K562 (cell line): Measurements from ENCODE around the gene GCH1. TPM values are rescaled to one million over a fixed set of nuclear protein-coding genes. Genes with fewer than 3 reads are reported as not detected.

Experiments used
- ADNP ChIP-seq: fragments of 200-800 bp; sonication (Bioruptor generic); IDR thresholded peaks from 2 replicates; pipeline ENCODE4 v1.6.1; 2016; ENCODE audit warnings: missing genetic modification characterization, missing compliant biosample characterization
- CUX1 ChIP-seq: fragments of 200-800 bp; sonication (Bioruptor generic); IDR thresholded peaks from 2 replicates; pipeline ENCODE4 v1.6.1; 2016; ENCODE audit warnings: missing genetic modification characterization, missing compliant biosample characterization
- ETS2 ChIP-seq: IDR thresholded peaks from 2 replicates; pipeline ENCODE4 v1.6.1; 2016; ENCODE audit warnings: borderline replicate concordance, missing genetic modification characterization, mild to moderate bottlenecking, moderate library complexity, missing compliant biosample characterization; ENCODE audit not compliant: poor library complexity, severe bottlenecking
- MAFG ChIP-seq: fragments of 450-650 bp; conservative IDR thresholded peaks from 2 replicates; pipeline ENCODE4 v1.6.1; 2016; ENCODE audit warnings: missing genetic modification characterization, missing compliant biosample characterization
- NCOA1 ChIP-seq: fragments of 450-650 bp; IDR thresholded peaks from 2 replicates; pipeline ENCODE4 v1.6.1; 2016; ENCODE audit warnings: low read depth
- SRSF7 ChIP-seq: fragments of 200-400 bp; formaldehyde crosslinking; optimal IDR thresholded peaks from 2 replicates; pipeline ENCODE3; 2017; ENCODE audit warnings: mild to moderate bottlenecking, low read depth, low read length
- ZNF75A ChIP-seq: fragments of 450-650 bp; formaldehyde crosslinking; IDR thresholded peaks from 2 replicates; pipeline ENCODE4 v1.4.0; 2020; ENCODE audit warnings: mild to moderate bottlenecking
- ZNF764 ChIP-seq: fragments of 250-450 bp; sonication (Bioruptor Pico); IDR thresholded peaks from 2 replicates; pipeline ENCODE4 v1.4.0; 2020; ENCODE audit warnings: low read depth, mild to moderate bottlenecking, moderate library complexity
- polyA plus RNA-seq, 8 experiments: library from polyadenylated mRNA; depleted of rRNA in 4 of 8; stranded (reverse) in 5 of 8; unstranded in 3 of 8; fragments of >200 nt; fragmentation: Nextera tagmentation in 2 of 8; fragmentation: Illumina TruSeq in 1 of 8; extraction: Ambion mirVana in 2 of 8; extraction: Trizol in 1 of 8; gene quantifications; 2 replicates each; pipeline versions ENCODE4 v1.2.1 to v1.2.3, GENCODE V29; 2011 to 2014; ENCODE audit warnings: inconsistent platforms in 1 of 8, missing spikeins in 1 of 8
- total RNA-seq, 7 experiments: library from RNA; depleted of rRNA in 6 of 7; stranded (reverse); fragments of >200 nt in 6 of 7; fragmentation: Illumina TruSeq in 2 of 7; extraction: Trizol in 2 of 7; gene quantifications; 2 replicates each; pipeline versions ENCODE4 v1.2.1 to v1.2.3, GENCODE V29; 2011 to 2021; ENCODE audit warnings: low replicate concordance in 1 of 7
- TF ChIP-seq, protein P1 (sequence below): fragments of 450-650 bp; formaldehyde crosslinking; IDR thresholded peaks from 2 replicates; pipeline ENCODE4 v1.4.0; 2022; ENCODE audit warnings: mild to moderate bottlenecking, moderate library complexity

The GCH1 gene
- total and polyA plus RNA-seq, 9 of the 15 experiments (the other 6 are each of a cell fraction or from before 2014, with no cell fraction given), result 3.9 to 13.1 (median 6.5) TPM

- TF ChIP-seq ADNP (tag) (no peak), NCOA1 (no peak), ETS2 (tag) (no peak), ZNF764 (no peak), ZNF75A (CRISPR knock-in tag) (no peak), MAFG (tag) (no peak), SRSF7 (no peak), CUX1 (CRISPR knock-in tag) (no peak)
- TF ChIP-seq, protein P1, sequence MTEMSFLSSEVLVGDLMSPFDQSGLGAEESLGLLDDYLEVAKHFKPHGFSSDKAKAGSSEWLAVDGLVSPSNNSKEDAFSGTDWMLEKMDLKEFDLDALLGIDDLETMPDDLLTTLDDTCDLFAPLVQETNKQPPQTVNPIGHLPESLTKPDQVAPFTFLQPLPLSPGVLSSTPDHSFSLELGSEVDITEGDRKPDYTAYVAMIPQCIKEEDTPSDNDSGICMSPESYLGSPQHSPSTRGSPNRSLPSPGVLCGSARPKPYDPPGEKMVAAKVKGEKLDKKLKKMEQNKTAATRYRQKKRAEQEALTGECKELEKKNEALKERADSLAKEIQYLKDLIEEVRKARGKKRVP, result no peak
Measured at GRCh38 chr14:54877703-54878021, 25.0 kb downstream of the GCH1 start (continued).
